Smooth muscle cell of bladder (primary cell): ENCODE measurements around the gene NEK1. TPM values are rescaled to one million over a fixed set of nuclear protein-coding genes. Genes with fewer than 3 reads are reported as not detected.

Source experiments
- total RNA-seq: library from RNA; depleted of rRNA; stranded (reverse); fragments of >200 nt; gene quantifications from 2 replicates; pipeline ENCODE4 v1.2.3, GENCODE V29; 2014

NEK1 gene
- 7.4 and 10.3 TPM in 2 replicates for total RNA-seq

GRCh38 chr4:169611991-169612870 lies at the start of gene NEK1:
Gene NEK1, minus strand, starts transcription at chr4:169612583. Its CDS starts 9,953 bp downstream, at chr4:169602630.

GRCh38 chr4:169619958-169620879 lies 7.8 kb upstream of the NEK1 start, which contains the start of gene CLCN3:
Gene CLCN3, plus strand, starts transcription at chr4:169620578. Its CDS starts 15,351 bp downstream, at chr4:169635929.

Other genes starting within 250 kb of the NEK1 start
- gene CLCN3, start 8.0 kb upstream of the NEK1 start, total RNA-seq: 38.0 and 47.8 TPM in 2 replicates
- 15.2 and 19.7 TPM in 2 replicates for gene HPF1, start 145.4 kb upstream of the NEK1 start, total RNA-seq